H1 (cell line): ENCODE data around the gene COLEC11. TPM values are rescaled to one million over a fixed set of nuclear protein-coding genes. Genes with fewer than 3 reads are reported as not detected.

ENCODE experiments used
- CHD1 ChIP-seq: IDR thresholded peaks from 2 replicates; pipeline ENCODE4 v1.6.1; 2012; ENCODE audit warnings: low read depth, low read length, improper control_type of control experiment
- CHD2 ChIP-seq: IDR thresholded peaks from 2 replicates; pipeline ENCODE4 v1.6.1; 2012; ENCODE audit warnings: low read length, improper control_type of control experiment
- RAD21 ChIP-seq, 2 experiments: IDR thresholded peaks in 1 of 2; conservative IDR thresholded peaks in 1 of 2; 2 replicates each; pipeline ENCODE4 v1.6.1; 2011; ENCODE audit warnings: low read depth in 2 of 2, low read length in 2 of 2, improper control_type of control experiment in 1 of 2, inconsistent platforms in 1 of 2, mild to moderate bottlenecking in 1 of 2, moderate library complexity in 1 of 2
- polyA plus RNA-seq, 7 experiments: library from polyadenylated mRNA; depleted of rRNA in 3 of 7; stranded (reverse) in 5 of 7; unstranded in 2 of 7; fragments of >200 nt in 5 of 7; fragments of 200-250 nt in 2 of 7; gene quantifications; 1 replicate in 5 of 7; 2 replicates in 1 of 7; 4 replicates in 1 of 7; pipeline versions ENCODE4 v1.2.1 to v1.2.3, GENCODE V29; 2011 to 2013; ENCODE audit warnings: missing spikeins in 2 of 7, mixed read lengths in 2 of 7
- total RNA-seq: library from RNA; stranded (reverse); fragmentation: NEBNext Ultra II Directional; extraction: Animal tissue kit (Norgen Biotek cat#: 25700); gene quantifications from 2 replicates; pipeline ENCODE4 v1.2.1, GENCODE V29; 2021

Gene COLEC11
- total and polyA plus RNA-seq, 2 of the 8 experiments (the other 6 are each of a cell fraction or from before 2014, with no cell fraction given) = 0.47 to 0.80 TPM

GRCh38 chr2:3647246-3647645 lies 52.3 kb downstream of the COLEC11 start (continued):
- TF ChIP-seq CHD1 = no peak
- no peak for TF ChIP-seq CHD2
- TF ChIP-seq RAD21 (IDR thresholded peaks at IDR 0.05 in 1 of 2, conservative IDR thresholded peaks at IDR 0.05 in 1 of 2; ENCODE audit: low read depth in 2 of 2, low read length in 2 of 2) = no peak
